ENCODE data around the gene ZNF81.
"Not testable (repeated sequence)": the region's sequence is repeated elsewhere in the genome, so short reads cannot be mapped to it uniquely, and the experiment has no call there.

The ZNF81 gene

GRCh38 chrX:47936940-47937317 lies 100.2 kb downstream of the ZNF81 start:
- no peaks in the 10 kb centered on the region for H3K4me1 ChIP-seq (ENCODE audit: control insufficient read depth, insufficient read depth, low read length)
- H3K4me3 ChIP-seq (ENCODE audit: low read depth, low read length) = no peak overlapping the region
- no peaks in the 10 kb centered on the region for H3K36me3 ChIP-seq (ENCODE audit: control insufficient read depth, insufficient read depth, low read length)
- H3K27me3 ChIP-seq (ENCODE audit: control insufficient read depth, insufficient read depth, low read length) = no peaks in the 10 kb centered on the region
- no peak overlapping the region for H3K9ac ChIP-seq (ENCODE audit: low read depth, low read length)
- no peaks in the 10 kb centered on the region for H3K9me3 ChIP-seq (ENCODE audit: control insufficient read depth, insufficient read depth, low read length)

- Histone ChIP-seq H3K9ac (ENCODE audit: low read depth, low read length) (no peak overlapping the region), H3K9me3 (ENCODE audit: control insufficient read depth, insufficient read depth, low read length) (peaks cover 4% of the 10 kb centered on the region), H3K27me3 (ENCODE audit: control insufficient read depth, insufficient read depth, low read length) (no peaks in the 10 kb centered on the region), H3K4me3 (ENCODE audit: low read depth, low read length) (no peak overlapping the region), H3K36me3 (ENCODE audit: control insufficient read depth, insufficient read depth, low read length) (no peaks in the 10 kb centered on the region), H3K4me1 (ENCODE audit: control insufficient read depth, insufficient read depth, low read length) (no peaks in the 10 kb centered on the region)
These were observed 103.7 kb downstream of the ZNF81 start for GRCh38 chrX:47940448-47940847.

- H3K27me3 ChIP-seq (ENCODE audit: control insufficient read depth, insufficient read depth, low read length) = no peaks in the 10 kb centered on the region
- no peaks in the 10 kb centered on the region for H3K4me1 ChIP-seq (ENCODE audit: control insufficient read depth, insufficient read depth, low read length)
- no peak overlapping the region for H3K9ac ChIP-seq (ENCODE audit: low read depth, low read length)
- no peak overlapping the region for H3K4me3 ChIP-seq (ENCODE audit: low read depth, low read length)
- H3K36me3 ChIP-seq (ENCODE audit: control insufficient read depth, insufficient read depth, low read length) = no peaks in the 10 kb centered on the region
- peaks cover 4% of the 10 kb centered on the region for H3K9me3 ChIP-seq (ENCODE audit: control insufficient read depth, insufficient read depth, low read length)
These were observed 104.7 kb downstream of the ZNF81 start for GRCh38 chrX:47941423-47941822.

GRCh38 chrX:47955295-47955694 lies 118.6 kb downstream of the ZNF81 start:
- H3K4me3 ChIP-seq (ENCODE audit: low read depth, low read length); H3K36me3 ChIP-seq (ENCODE audit: control insufficient read depth, insufficient read depth, low read length); H3K9me3 ChIP-seq (ENCODE audit: control insufficient read depth, insufficient read depth, low read length); H3K4me1 ChIP-seq (ENCODE audit: control insufficient read depth, insufficient read depth, low read length); H3K9ac ChIP-seq (ENCODE audit: low read depth, low read length); H3K27me3 ChIP-seq (ENCODE audit: control insufficient read depth, insufficient read depth, low read length): not testable (repeated sequence)

GRCh38 chrX:47956016-47956415 lies 119.3 kb downstream of the ZNF81 start:
- Histone ChIP-seq H3K9me3 (ENCODE audit: control insufficient read depth, insufficient read depth, low read length) (peaks cover 4% of the 10 kb centered on the region), H3K4me3 (ENCODE audit: low read depth, low read length) (no peak overlapping the region), H3K27me3 (ENCODE audit: control insufficient read depth, insufficient read depth, low read length) (no peaks in the 10 kb centered on the region)

GRCh38 chrX:47958206-47958605 lies 121.5 kb downstream of the ZNF81 start:
- H3K4me1 ChIP-seq (ENCODE audit: control insufficient read depth, insufficient read depth, low read length); H3K4me3 ChIP-seq (ENCODE audit: low read depth, low read length); H3K9me3 ChIP-seq (ENCODE audit: control insufficient read depth, insufficient read depth, low read length); H3K27me3 ChIP-seq (ENCODE audit: control insufficient read depth, insufficient read depth, low read length); H3K9ac ChIP-seq (ENCODE audit: low read depth, low read length); H3K36me3 ChIP-seq (ENCODE audit: control insufficient read depth, insufficient read depth, low read length): not testable (repeated sequence)

More at GRCh38 chrX:47956016-47956415, 119.3 kb downstream of the ZNF81 start:
- Histone ChIP-seq H3K36me3 (ENCODE audit: control insufficient read depth, insufficient read depth, low read length) (no peaks in the 10 kb centered on the region), H3K9ac (ENCODE audit: low read depth, low read length) (no peak overlapping the region), H3K4me1 (ENCODE audit: control insufficient read depth, insufficient read depth, low read length) (no peaks in the 10 kb centered on the region)

DNA sequence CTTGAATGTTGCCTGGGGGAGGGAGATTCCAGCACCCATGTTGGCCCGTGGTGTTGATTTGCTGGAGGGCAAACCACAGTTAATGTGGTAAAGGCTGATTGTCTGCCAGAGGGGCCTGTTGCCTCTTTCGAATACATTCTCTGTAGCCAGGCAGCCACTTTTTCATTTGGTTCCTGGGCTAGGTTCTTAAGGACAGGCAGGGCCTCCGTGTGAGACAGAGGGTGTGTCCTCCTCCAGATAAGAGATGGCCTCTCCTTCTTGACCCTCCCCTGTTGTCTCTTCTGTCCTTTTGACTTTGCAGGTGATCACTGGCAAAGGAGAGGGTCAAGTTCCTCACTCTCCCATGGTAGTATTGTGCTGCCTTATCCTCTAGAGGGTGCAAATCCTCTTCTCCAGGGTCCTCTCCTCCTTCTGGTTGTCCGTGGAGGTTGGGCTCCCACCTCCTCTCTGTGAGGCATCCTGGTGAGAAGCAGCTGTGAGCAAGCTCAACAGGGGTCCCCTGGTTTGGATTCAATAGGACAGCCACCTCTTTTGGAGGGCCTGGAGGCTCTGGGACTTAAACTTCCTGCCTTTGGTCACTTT lies 122.2 kb downstream of the ZNF81 start:
- no peaks in the 10 kb centered on the region for H3K9me3 ChIP-seq (ENCODE audit: control insufficient read depth, insufficient read depth, low read length)
- H3K27me3 ChIP-seq (ENCODE audit: control insufficient read depth, insufficient read depth, low read length) = no peaks in the 10 kb centered on the region
- H3K4me3 ChIP-seq (ENCODE audit: low read depth, low read length) = no peak overlapping the region
- H3K9ac ChIP-seq (ENCODE audit: low read depth, low read length) = no peak overlapping the region
- H3K4me1 ChIP-seq (ENCODE audit: control insufficient read depth, insufficient read depth, low read length) = no peaks in the 10 kb centered on the region
- H3K36me3 ChIP-seq (ENCODE audit: control insufficient read depth, insufficient read depth, low read length) = no peaks in the 10 kb centered on the region

DNA sequence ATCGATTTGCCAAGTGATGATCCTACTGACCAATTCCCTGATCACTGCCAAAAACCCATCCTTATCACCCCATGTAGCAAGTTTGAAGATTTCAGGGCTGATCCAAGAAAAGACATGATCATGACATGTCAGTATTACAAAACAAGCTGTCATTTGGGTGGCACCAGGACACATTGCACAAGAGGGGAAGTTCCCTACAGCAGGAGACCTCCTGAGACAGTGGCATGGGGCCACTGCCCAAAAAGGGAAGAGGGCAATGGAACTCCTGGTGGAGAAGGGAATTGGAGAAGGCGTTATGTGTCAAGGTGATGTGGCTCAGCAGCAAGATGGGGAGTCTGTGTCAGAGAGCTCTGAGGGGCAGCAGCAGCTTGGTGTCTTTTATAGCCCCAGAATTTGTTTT lies 123.7 kb downstream of the ZNF81 start:
- H3K9ac ChIP-seq (ENCODE audit: low read depth, low read length) = no peak overlapping the region
- no peaks in the 10 kb centered on the region for H3K9me3 ChIP-seq (ENCODE audit: control insufficient read depth, insufficient read depth, low read length)
- no peaks in the 10 kb centered on the region for H3K27me3 ChIP-seq (ENCODE audit: control insufficient read depth, insufficient read depth, low read length)
- no peaks in the 10 kb centered on the region for H3K36me3 ChIP-seq (ENCODE audit: control insufficient read depth, insufficient read depth, low read length)
- H3K4me1 ChIP-seq (ENCODE audit: control insufficient read depth, insufficient read depth, low read length) = no peaks in the 10 kb centered on the region
- H3K4me3 ChIP-seq (ENCODE audit: low read depth, low read length) = no peak overlapping the region

GRCh38 chrX:47961830-47962229 lies 125.1 kb downstream of the ZNF81 start:
- H3K36me3 ChIP-seq (ENCODE audit: control insufficient read depth, insufficient read depth, low read length); H3K4me3 ChIP-seq (ENCODE audit: low read depth, low read length); H3K27me3 ChIP-seq (ENCODE audit: control insufficient read depth, insufficient read depth, low read length); H3K9me3 ChIP-seq (ENCODE audit: control insufficient read depth, insufficient read depth, low read length); H3K4me1 ChIP-seq (ENCODE audit: control insufficient read depth, insufficient read depth, low read length); H3K9ac ChIP-seq (ENCODE audit: low read depth, low read length): not testable (repeated sequence)

DNA sequence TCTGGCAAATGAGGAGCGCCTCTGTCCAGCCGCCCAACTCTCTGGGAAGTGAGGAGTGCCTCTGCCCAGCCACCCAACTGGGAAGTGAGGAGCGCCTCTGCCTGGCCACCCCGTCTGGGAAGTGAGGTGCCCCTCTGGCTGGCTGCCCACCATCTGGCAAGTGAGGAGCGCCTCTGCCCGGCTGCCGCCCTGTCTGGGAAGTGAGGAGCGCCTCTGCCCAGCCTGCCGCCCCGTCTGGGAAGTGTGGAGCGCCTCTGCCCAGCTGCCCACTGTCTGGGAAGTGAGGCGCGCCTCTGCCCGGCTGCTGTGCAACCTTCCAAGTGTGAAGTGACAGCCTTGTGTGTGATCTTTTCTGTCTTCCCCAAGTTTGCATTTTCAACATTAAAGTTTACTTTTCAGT lies 128.8 kb downstream of the ZNF81 start:
- H3K4me1 ChIP-seq (ENCODE audit: control insufficient read depth, insufficient read depth, low read length); H3K4me3 ChIP-seq (ENCODE audit: low read depth, low read length); H3K9ac ChIP-seq (ENCODE audit: low read depth, low read length); H3K27me3 ChIP-seq (ENCODE audit: control insufficient read depth, insufficient read depth, low read length); H3K36me3 ChIP-seq (ENCODE audit: control insufficient read depth, insufficient read depth, low read length): not testable (repeated sequence)
- H3K9me3 ChIP-seq (ENCODE audit: control insufficient read depth, insufficient read depth, low read length) = peaks cover 16% of the 10 kb centered on the region

All from iPS-15b (cell line).